ENCODE data around the gene GAGE2A. TPM values are rescaled to one million over a fixed set of nuclear protein-coding genes. Genes with fewer than 3 reads are reported as not detected.

The GAGE2A gene
- total RNA-seq, 4 donors from 2014 or later, result not detected

DNA sequence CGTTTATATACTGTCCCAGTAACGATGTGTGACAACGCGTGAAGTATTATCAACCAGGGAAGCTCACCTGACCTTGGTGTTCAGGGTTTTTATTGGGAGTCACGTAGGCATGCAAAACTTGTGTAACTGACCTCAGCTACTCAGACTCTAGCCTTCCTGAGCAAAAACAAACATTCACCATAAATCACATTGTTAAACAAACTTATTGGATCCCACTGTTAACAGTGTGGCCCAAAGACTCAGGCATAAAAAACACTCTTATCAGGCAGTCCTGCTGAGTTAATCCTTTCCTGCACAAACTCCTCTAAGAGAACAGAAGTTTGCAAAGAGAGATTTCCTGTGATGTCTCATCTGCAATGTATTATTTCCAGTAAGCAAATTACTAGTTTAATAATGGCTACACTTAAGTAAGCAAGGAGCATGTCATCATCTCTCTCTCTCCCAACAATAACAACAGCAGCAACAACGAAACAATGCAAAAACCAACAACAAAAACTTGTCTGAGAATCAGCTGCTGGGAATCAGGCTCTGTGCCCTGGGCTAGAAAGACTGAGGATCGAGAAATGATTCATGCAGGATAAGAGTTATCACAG lies 21.5 kb downstream of the GAGE2A start:
- Histone ChIP-seq H3K27ac (no peak overlapping the region), H3K4me3 (no peak overlapping the region), H3K36me3 (no peaks in the 10 kb centered on the region), H3K9me3 (no peaks in the 10 kb centered on the region), H3K27me3 (no peaks in the 10 kb centered on the region), H3K4me1 (no peaks in the 10 kb centered on the region)
- no peak for DNase-seq (ENCODE audit: low spot score in 2 of 2)
- no peak for TF ChIP-seq EP300 (IDR thresholded peaks at IDR 0.05)
- TF ChIP-seq, protein P1, sequence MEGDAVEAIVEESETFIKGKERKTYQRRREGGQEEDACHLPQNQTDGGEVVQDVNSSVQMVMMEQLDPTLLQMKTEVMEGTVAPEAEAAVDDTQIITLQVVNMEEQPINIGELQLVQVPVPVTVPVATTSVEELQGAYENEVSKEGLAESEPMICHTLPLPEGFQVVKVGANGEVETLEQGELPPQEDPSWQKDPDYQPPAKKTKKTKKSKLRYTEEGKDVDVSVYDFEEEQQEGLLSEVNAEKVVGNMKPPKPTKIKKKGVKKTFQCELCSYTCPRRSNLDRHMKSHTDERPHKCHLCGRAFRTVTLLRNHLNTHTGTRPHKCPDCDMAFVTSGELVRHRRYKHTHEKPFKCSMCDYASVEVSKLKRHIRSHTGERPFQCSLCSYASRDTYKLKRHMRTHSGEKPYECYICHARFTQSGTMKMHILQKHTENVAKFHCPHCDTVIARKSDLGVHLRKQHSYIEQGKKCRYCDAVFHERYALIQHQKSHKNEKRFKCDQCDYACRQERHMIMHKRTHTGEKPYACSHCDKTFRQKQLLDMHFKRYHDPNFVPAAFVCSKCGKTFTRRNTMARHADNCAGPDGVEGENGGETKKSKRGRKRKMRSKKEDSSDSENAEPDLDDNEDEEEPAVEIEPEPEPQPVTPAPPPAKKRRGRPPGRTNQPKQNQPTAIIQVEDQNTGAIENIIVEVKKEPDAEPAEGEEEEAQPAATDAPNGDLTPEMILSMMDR (IDR thresholded peaks at IDR 0.05), result no peak
- TF ChIP-seq POLR2AphosphoS5 (IDR thresholded peaks at IDR 0.05), result no peak
- TF ChIP-seq POLR2A (IDR thresholded peaks at IDR 0.05), result no peak
- WGBS, result 73% methylated on average over 7 of the region's 7 CpGs

DNA sequence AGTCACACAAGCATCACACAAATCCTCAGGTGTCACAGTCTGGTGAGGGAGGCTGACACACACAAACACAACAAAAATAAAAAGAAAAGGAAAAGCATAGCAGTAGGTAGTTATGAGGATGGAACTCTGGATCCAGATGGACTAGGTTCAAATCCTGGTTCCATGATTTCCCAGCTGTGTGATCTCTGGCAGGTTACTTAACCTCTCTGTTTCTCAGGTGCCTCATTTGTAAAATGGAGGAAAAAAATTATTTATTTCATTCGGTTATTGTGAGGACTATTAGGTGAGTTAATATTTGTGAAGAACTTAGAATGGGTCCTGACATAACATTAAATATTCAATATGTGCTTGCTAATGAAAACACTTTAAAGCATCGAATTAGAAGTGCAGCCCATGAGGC lies 29.3 kb downstream of the GAGE2A start:
- Histone ChIP-seq H3K4me1 (no peaks in the 10 kb centered on the region), H3K4me3 (no peak overlapping the region), H3K9me3 (no peaks in the 10 kb centered on the region), H3K36me3 (no peaks in the 10 kb centered on the region), H3K27ac (no peak overlapping the region), H3K27me3 (no peaks in the 10 kb centered on the region)
- WGBS, result 87% methylated on average over 2 of the region's 2 CpGs
- TF ChIP-seq, protein P1 (IDR thresholded peaks at IDR 0.05), result no peak
- TF ChIP-seq POLR2A (IDR thresholded peaks at IDR 0.05), result no peak
- TF ChIP-seq EP300 (IDR thresholded peaks at IDR 0.05), result no peak
- TF ChIP-seq POLR2AphosphoS5 (IDR thresholded peaks at IDR 0.05), result no peak
- DNase-seq (ENCODE audit: low spot score in 2 of 2), result no peak

DNA sequence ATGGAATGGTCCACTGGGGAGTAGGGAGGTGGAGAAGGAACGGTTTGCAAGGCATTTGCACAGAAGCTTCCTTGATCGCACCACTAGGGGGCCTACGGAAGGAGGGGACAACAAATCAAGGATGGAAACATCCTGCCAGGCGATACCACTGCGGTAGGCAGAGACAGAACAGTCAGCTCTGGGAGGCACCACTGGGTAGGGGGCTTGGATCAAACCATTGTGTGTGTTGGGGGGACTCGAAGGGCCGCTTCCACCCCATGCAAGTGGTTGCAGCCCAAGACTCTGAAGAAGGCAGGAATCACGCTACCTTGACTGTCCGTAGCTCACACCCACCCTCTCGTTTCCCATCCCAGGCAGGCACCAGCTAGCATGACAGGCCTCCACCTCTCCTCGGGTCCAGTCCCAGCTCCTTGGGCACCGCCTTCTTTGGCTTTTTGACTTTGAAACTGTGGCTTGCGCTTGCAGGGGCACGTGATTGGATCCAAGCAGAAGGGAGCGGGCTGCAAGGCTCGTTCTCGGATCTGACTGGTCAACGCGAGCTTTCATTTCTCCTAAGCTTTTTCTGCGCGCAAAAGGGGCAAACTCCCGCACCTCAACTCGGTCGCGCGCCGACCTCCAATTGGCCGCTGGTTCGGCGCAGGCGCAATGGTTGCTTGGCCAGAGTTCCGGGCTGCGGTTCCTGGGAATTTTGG lies 37.9 kb downstream of the GAGE2A start:
- H3K4me1 ChIP-seq, result no peaks in the 10 kb centered on the region
- no peaks in the 10 kb centered on the region for H3K9me3 ChIP-seq
- H3K27me3 ChIP-seq, result no peaks in the 10 kb centered on the region
- no peak for TF ChIP-seq POLR2AphosphoS5 (IDR thresholded peaks at IDR 0.05)
- TF ChIP-seq, protein P1 (IDR thresholded peaks at IDR 0.05), result no peak
- TF ChIP-seq EP300 (IDR thresholded peaks at IDR 0.05), result no peak
- no peak for TF ChIP-seq POLR2A (IDR thresholded peaks at IDR 0.05)
- 69% methylated on average over 33 of the region's 33 CpGs for WGBS
- H3K4me3 ChIP-seq, result no peak overlapping the region
- no peak overlapping the region for H3K27ac ChIP-seq
- DNase-seq (ENCODE audit: low spot score in 2 of 2), result no peak
- no peaks in the 10 kb centered on the region for H3K36me3 ChIP-seq

DNA sequence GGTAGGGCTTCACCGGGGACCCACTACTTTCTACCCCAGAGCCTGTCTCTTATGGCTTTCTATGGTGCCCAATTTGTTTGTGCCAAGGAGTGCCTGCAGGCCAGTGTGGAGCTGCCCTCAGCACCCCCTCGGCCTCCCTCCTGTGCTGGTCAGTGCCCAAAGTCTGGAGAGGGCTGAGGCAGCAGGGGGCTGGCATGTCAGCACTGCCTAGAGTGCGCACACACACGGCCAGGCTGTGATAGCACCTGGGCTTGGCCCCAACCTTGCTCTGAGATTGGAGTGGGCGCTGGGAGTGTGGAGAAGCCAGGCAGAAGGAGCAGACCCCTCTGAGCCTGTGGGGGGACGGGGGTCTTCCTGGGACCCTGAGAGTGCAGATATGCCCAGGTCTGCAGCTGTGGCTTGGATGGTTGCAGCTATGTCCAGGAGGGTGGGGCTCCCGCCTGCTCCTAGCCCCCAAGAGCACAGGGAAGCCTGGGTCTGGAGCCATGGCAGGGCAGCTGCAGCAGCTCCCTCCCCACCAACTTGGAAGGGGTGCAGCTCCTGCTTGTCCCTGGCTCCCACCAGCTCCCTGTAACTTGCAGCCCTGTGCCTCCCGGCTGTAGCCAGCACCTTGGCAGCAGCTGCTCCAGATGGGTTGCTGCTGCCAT lies 55.8 kb downstream of the GAGE2A start:
- no peaks in the 10 kb centered on the region for H3K27me3 ChIP-seq
- TF ChIP-seq, protein P1 (IDR thresholded peaks at IDR 0.05), result no peak
- TF ChIP-seq POLR2AphosphoS5 (IDR thresholded peaks at IDR 0.05) (no peak), EP300 (IDR thresholded peaks at IDR 0.05) (no peak), POLR2A (IDR thresholded peaks at IDR 0.05) (no peak)
- WGBS, result 70% methylated on average over 5 of the region's 8 CpGs
- DNase-seq (ENCODE audit: low spot score in 2 of 2), result no peak
- no peaks in the 10 kb centered on the region for H3K36me3 ChIP-seq
- H3K4me3 ChIP-seq, result no peak overlapping the region
- no peaks in the 10 kb centered on the region for H3K9me3 ChIP-seq
- no peaks in the 10 kb centered on the region for H3K4me1 ChIP-seq
- no peak overlapping the region for H3K27ac ChIP-seq

Other genes with a start within 250 kb of the GAGE2A start
- gene GAGE12C, start 57.3 kb upstream of the GAGE2A start, total RNA-seq, result not detected
- not detected for gene GAGE12D, start 47.8 kb upstream of the GAGE2A start, total RNA-seq
- not detected for gene GAGE12E, start 38.2 kb upstream of the GAGE2A start, total RNA-seq
- gene GAGE12F, start 28.7 kb upstream of the GAGE2A start, total RNA-seq, result not detected
- not detected for gene GAGE12G, start 19.1 kb upstream of the GAGE2A start, total RNA-seq
- not detected for gene GAGE12H, start 9.5 kb upstream of the GAGE2A start, total RNA-seq
- gene GAGE1, start 9.5 kb downstream of the GAGE2A start, total RNA-seq, result not detected
- gene PAGE1, start 106.5 kb downstream of the GAGE2A start, total RNA-seq, result not detected
- not detected for gene PAGE4, start 239.8 kb downstream of the GAGE2A start, total RNA-seq